ENCODE measurements around the gene APBB2.
"Not testable (repeated sequence)": the region's sequence is repeated elsewhere in the genome, so short reads cannot be mapped to it uniquely, and the experiment has no call there.

Gene APBB2

GRCh38 chr4:40840985-40841571 lies 373.3 kb downstream of the APBB2 start:
- peak; percentile 39 for DNase-seq

GRCh38 chr4:40840255-40840984 lies 373.9 kb downstream of the APBB2 start:
- no peak for DNase-seq

- no peak for DNase-seq
Measured at GRCh38 chr4:40838742-40839141, 375.6 kb downstream of the APBB2 start.

GRCh38 chr4:40837094-40837870 lies 377.1 kb downstream of the APBB2 start:
- DNase-seq: no peak

GRCh38 chr4:40833212-40833611 lies 381.1 kb downstream of the APBB2 start:
- no peak for DNase-seq

GRCh38 chr4:40832175-40832574 lies 382.2 kb downstream of the APBB2 start:
- DNase-seq: no peak

- DNase-seq: no peak
Measured at GRCh38 chr4:40831146-40831907, 383.0 kb downstream of the APBB2 start.

GRCh38 chr4:40829586-40829985 lies 384.8 kb downstream of the APBB2 start:
- no peak for DNase-seq

GRCh38 chr4:40828661-40829060 lies 385.7 kb downstream of the APBB2 start:
- no peak for DNase-seq

- no peak for DNase-seq
Measured at GRCh38 chr4:40827758-40828157, 386.6 kb downstream of the APBB2 start.

- DNase-seq: no peak
Measured at GRCh38 chr4:40826821-40827220, 387.5 kb downstream of the APBB2 start.

GRCh38 chr4:40825014-40825838 lies 389.1 kb downstream of the APBB2 start:
- DNase-seq: no peak

GRCh38 chr4:40822420-40823166 lies 391.7 kb downstream of the APBB2 start:
- no peak for DNase-seq

- DNase-seq: no peak
Measured at GRCh38 chr4:40820101-40820500, 394.2 kb downstream of the APBB2 start.

GRCh38 chr4:40817157-40817556 lies 397.2 kb downstream of the APBB2 start:
- DNase-seq: not testable (repeated sequence)

- DNase-seq: no peak
Measured at GRCh38 chr4:40812856-40813255, 401.5 kb downstream of the APBB2 start.

- DNase-seq: no peak
Measured at GRCh38 chr4:40812386-40812785, 402.0 kb downstream of the APBB2 start.

GRCh38 chr4:40811956-40812355 lies 402.4 kb downstream of the APBB2 start:
- no peak for DNase-seq

- DNase-seq: no peak
Measured at GRCh38 chr4:40808926-40809457, 405.4 kb downstream of the APBB2 start.

- no peak for DNase-seq
Measured at GRCh38 chr4:40804598-40804997, 409.7 kb downstream of the APBB2 start.

- DNase-seq: no peak
Measured at GRCh38 chr4:40800064-40800463, 414.3 kb downstream of the APBB2 start.
